HK-2 (cell line): ENCODE results near the gene UGT1A4.
A peak's percentile ranks its signal among the peaks of the same experiment; 100 is the strongest.

Source experiments
- DNase-seq: peaks from one replicate; pipeline ENCODE4 v3.0.0-alpha.2; 2018; ENCODE audit not compliant: unreplicated experiment

The UGT1A4 gene

DNA sequence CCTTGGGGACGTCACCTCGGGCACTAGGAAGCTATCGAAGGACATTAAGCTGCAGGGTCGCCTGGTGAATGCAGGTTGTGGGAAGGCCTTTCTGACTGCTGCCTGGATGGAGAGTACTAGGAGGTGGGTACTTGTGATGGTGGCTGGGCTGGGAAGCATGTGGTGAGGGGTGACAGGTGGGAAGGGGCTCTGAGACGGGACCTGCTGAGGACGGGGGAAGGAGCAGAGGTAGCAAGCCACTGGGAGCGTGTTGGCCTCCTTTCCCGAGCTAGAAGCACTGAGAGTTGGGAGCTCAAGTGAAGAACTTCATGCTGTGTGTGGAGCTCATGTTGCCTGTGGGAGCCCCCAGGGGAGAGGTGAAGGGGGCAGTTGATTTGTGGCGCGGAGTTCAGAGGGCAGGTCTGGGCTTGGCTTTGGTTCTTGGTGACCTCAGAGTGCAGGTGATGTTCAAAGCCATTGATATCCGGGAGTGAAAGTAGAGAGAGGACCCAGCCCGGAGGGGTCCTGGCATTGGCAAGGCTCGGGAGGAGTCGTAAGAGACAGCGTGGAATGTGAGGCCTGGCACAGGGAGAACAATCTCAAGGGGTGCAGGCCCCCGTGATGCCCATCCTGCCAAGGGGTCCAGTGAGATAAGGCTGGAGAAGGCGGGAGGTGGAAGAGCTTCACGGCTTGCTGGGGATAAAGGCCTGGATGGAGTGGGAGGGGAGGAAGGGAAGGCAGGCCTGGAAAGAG lies 72.8 kb downstream of the UGT1A4 start:
- no peak for DNase-seq

DNA sequence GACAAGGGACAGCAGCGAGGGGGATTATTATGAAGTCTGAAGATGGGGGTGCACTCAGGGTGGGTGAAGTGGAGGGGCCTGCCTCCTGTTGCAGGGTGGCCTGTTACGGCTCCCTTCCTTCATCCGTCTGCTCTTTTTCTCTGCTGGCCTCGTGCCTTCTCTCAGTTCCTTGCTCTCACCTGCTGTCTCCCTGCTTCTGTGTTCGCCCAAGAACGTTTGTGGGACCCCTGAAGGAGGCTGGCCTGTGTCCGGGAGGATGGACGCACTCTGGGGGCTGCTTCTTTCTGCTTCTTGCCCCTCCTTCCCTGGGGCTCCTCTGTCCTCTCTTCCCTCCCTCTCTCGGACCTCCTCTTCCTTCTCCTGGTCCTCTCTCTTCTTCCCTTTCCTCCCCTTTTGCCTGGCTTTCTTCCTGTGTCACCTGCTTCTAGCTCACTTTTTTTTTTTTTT lies 73.4 kb downstream of the UGT1A4 start:
- no peak for DNase-seq

DNA sequence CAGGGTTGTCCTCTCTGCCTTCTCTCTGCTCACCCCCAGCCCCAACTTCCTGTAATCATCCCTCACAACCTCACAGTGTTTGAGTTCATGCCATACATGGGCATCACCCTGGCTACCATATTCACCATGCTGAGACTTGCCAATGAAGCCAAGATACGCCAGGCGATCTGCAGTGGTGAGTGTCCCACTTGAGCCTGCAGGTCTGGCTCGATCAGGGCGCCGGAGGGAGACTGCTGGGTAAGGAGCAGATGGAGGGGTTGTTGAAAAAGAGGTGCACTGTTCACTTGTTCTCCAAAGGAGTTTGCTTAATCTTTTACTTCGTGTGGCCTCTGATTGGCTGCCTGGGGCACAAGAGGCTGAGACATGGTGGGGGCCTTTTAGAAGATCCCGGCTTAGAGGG lies 74.2 kb downstream of the UGT1A4 start:
- no peak for DNase-seq

DNA sequence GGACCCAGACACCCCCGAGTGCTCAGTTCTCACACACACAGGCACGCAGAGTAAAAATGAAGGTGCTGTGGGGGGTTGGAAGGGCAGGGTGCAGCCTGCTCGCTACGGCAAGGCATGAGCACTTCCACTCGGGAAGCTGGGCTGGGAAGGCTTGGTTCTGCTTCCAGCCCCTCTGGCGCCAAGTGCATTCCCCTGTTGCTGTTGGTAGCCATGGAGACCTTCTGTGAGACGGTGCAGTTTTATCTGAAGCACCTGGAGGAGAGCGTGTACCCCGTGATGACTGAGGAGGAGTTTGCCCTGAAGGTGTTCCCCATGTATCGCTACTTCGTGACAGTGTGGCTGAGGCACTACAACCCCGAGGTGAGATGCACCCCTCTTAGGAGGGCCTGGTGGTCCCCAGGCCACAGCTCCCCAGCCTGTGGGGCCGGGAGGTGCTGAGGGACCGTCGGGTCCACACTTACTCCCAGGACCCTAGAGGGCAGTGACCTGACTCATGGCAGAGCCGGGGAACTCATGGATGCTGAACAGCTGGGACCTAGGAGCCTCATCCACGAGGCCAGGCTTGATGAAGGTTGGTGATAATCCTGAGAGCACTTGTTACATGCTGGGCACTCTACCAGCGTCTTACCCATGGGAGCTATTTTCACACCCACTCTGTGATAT lies 75.1 kb downstream of the UGT1A4 start:
- DNase-seq: no peak

DNA sequence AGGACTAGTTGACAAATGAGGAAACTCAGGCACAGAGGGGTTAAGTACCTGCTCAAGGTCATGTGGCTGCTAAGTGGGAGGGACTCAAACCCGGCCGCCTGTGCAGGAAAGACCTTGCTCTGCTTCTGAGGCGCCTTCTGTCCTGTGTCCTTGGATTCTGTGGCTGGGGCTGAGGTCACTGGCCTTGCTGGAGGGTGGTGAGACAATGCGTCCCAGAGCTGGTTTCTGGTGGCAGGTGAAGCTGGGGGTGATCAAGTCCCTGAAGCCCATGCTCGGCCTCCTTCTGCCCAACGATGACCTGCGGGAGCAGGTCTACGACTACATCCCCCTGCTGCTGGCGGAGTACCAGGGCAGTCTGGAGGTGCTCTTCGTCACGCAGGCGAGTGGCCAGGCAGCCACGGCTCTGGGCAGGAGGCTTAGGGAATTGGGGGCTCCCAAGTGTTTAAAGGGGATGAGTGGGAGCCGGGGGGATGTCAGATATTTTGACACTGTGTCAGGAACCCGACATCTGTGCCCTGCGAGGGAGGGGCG lies 75.7 kb downstream of the UGT1A4 start:
- no peak for DNase-seq

DNA sequence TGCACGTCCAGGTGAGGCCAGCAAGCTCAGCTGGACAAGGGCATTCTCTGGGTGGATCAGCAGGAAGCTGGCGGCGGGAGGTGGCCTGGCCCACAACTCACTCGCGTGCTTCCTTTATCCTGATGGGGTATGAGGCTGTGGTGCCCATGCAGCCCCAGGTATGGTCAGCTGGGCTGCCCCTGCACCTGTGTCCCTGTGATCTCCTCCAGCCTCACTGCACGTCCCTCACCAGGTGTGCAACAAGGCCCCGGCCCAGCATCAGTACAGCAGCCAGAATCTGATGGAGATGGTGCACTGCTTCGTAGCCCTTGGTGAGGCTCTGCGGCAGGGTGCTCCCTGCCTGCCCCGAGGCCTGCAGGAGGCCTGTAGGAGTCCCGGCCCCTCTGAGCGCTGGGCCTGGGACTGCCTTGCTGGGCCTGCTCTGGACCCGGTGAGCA lies 77.2 kb downstream of the UGT1A4 start:
- no peak for DNase-seq

DNA sequence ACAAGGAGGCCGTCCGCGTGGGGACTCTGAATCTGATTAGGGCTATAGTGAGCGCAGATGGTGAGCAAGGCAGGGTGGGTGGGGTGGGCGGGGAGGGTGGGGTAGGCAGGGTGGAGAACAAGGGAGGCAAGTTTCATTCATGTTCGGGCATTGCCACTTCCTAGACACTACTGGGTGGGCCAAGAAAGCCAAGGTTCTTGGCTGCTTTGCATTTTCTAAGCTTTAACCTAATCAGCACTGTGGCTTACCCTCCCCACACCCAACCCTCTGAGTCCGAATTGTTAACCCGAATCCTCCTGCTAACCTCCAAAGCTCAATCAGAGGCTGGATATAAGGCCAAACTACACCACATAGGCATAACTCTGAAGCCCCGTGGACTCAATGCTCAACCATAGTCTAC lies 77.7 kb downstream of the UGT1A4 start:
- no peak for DNase-seq

DNA sequence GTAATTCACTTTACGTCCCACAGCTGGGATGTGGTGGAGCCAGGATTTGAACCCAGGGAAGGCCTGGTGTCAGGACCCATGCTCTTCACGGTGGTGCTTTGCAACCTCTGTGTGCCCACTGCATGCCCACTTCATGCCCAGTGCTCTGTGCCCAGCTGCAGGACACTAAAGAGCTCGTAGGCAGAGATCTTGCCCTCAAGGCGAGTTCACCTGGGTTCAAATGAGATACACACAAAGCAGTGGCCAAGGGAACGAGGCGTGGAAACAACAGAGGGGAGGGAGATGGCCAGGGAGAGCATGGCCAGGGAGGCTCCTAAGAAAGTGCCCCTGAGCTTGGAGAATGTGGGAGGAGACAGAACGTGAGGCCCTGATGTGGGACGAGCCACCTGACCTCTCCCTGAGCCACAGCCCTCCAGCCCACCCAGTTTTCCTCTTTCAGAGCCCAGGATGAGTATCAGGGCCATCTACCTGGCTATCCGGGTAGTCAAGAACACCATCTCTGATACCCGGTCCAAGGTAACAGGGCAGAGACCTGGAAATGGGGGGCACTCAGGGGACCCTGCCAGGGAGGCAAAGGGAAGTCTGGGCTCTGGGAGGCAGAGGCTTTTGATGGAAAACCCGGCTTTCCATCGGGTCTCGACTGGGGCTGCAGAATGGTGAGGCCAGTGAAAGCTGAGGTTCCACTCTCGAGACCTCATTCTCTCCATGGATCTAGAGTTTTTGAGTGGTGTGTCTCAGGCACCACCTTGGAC lies 80.0 kb downstream of the UGT1A4 start:
- DNase-seq: no peak

DNA sequence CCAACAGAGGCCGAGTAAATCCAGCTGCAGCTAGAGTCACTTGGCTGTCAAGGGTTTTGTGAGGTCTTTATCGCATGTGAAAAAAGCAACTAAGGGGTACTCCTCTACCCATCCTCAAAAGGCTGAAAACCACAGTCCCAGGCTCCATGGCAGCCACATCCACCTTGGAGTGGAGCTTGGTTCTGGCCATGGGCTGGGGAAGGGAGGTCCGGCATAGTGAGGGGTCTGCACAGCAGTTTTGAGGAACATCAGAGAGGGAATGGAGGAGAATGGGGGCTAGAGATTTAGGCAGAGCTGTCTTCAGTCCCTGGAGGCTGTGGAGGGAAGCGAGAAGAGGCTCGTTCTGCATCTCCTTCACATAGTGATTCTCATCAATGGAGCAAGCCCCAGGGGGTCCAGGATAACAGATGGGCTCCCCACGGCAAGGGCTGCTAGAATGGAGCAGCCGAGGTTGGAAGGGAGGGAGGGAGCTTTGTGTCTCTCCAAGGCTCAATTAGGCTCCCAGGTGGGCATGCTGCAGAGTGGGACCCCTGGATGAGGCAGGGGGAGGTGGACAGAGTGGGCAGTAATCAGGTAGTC lies 80.6 kb downstream of the UGT1A4 start:
- DNase-seq: no peak

DNA sequence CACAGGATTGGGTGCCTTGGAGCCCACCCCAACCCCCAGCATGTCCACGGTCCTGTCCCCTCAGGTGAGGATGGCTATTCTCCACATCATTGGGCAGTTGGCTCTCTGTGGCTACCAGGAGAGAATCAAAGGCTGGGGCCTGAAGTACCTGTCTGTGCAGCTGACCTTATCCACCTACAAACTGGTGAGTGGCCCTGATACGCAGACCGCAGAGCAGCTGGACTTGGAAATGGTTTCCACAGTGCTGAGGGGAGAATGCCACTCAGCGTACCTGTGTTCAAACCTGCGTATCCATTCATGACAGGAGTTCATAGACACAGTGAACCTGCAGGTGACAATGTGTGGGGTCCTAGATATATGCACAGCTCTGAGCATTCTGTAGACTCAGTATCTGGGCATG lies 81.2 kb downstream of the UGT1A4 start:
- no peak for DNase-seq

DNA sequence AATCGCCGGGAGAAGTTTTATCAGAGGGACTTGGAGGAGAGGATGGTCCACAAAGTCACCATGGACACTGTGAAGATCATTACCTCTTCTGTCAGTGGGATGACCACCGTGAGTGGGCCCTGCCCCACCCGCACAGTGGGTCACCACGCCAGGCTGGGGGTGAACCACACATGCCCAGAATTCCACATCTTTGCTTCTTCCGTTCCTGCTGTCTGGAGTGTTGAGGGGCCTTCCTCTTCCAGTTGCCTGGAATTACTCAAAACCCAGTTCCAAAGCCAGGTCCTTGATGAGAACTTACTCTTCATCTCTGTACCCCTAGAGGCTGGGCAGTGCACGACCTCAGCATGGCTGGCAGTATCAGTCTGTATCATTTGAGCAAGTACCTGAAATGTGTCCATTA lies 81.7 kb downstream of the UGT1A4 start:
- DNase-seq: no peak

DNA sequence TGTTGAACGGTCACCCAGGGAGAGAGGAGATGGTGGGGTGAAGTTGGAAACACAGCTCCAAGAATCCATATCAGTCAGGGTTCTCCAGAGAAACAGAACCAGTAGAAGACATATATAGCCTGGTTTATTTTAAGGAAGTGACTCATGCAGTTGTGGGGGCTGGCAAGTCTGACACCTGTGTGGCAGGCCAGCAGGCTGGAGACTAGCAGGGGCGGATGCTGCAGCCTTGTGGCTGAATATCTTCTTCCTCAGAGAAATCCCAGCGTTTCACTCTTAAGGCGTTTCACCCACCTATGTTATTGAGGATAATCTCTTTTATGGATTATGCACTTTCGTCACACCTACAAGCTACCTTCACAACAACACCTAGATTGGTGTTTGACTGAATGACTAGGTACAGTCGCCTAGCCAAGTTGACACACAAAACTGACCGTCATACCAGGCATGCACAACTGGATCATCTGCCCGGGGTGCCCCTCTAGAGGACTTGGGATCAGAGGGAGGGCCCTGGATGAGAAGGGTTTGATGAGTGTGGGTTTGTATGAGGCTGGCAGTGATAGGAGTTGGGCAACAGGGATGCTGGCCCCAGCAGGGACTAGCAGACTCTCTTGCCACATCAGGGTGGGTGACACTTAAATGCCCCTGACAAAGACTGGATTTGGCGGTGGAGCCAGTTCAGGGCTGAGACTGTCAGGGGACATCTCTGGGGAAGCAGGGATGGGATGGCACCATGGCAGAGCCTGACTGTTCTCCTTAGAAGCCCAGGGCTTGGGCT lies 83.0 kb downstream of the UGT1A4 start:
- peak; percentile 7 for DNase-seq

DNA sequence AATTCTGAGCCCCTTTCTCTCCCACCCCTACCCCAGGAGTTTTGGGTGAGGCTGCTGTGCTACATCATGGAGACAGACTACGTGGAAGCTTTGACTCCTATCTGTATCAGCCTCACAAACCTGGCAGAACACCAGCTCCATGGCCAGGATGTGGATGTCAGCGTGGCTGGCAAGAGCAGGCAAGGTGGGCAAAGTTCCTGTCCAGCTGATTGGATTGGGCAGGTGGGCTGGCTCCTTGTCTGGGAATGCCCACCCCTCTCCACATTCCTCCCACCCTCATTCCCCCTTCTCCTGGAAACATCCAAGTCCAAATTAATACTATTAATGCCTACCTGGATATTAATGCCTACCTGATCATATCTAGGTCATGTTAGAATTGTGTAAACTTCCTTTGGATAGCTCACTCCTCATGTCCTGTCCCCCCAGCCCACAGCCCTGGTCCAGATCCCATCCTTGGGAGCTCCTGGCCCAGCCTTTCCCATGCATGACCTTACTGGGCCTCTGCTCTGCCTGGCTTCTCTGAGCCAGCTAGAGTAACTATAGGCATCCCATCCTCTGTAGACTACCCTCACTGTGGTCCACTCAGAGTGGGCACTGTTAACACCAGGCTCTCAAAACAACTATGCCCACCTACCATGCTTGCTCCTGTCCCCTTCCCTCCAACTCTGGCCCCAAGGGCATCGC lies 83.7 kb downstream of the UGT1A4 start:
- DNase-seq: no peak

DNA sequence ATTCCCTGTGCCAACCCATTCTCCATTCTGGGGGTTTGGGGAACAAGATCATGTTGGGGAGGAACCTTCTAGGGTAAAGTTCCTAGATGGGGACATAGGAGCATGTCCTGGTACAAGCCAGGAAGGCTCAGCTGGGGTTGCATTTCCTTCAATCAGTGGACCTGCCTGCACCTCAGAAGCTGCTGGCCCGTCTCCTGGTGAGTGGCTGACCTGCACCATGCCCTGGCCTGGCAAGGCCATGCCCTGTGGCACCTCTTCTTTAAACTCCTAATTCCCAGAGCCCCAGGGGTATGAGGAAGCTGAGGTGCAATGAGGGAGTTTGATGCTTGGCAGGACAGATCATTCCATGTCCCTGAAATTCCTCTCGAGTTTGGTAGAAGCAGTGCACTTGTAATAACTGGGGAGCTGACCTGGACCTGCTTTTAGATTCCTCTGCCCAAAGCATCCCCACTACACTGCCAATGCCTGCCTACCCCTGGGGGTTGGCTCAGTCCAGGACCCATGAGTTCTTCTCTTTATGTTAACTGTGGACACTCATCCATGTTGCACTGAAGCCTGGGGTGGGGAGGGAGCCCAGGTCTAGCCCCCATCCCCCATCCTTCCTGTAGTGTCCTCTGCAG lies 84.9 kb downstream of the UGT1A4 start:
- DNase-seq: no peak

DNA sequence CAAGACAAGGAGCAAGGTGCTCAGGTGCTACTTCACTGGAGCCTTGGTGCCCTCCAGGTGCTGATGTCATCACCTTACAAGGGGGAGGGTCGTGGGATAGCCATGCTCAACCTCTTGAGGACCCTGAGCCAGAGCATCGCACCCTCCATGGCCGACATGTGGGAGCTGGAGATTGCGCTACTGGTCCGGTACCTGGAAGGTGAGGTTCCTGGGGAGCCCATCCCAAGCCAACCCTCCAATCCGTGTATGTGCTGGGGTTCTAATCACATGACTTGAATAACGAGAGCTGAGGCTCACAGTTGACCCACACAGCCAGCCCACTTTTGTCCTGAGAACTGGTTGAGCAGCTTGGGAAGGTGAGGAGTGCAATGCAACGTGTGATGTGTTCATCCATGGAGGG lies 85.5 kb downstream of the UGT1A4 start:
- no peak for DNase-seq

DNA sequence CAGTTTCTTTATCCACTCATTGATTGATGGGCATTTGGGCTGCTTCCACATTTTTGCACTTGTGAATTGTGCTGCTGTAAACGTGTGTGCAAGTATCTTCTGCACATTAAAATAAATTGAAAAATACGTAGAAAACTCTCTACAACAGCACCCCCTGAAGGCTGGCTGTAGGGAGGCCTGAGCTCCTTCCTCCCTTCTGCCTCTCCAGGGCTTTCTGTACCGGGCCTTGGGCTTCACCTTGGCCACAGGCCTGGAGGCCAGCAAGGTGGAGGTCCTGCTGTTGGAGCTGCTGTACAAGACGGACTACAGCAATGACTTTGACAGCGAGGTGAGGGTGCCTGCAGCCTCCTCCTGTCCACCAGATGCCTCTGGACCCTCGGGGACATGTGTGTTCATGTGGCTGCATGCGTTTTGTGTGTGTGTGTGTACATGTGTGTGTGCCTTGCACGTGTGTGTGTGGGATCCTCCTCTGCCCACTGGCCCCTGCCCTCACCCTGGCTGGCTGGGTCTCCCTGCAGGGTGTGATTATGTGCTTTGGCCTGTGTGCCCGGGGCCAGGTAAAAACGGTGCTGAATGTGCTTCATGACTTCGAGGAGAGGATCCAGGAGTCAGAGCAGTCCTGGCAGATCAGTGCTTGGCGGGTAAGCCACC lies 88.8 kb downstream of the UGT1A4 start:
- DNase-seq: no peak

DNA sequence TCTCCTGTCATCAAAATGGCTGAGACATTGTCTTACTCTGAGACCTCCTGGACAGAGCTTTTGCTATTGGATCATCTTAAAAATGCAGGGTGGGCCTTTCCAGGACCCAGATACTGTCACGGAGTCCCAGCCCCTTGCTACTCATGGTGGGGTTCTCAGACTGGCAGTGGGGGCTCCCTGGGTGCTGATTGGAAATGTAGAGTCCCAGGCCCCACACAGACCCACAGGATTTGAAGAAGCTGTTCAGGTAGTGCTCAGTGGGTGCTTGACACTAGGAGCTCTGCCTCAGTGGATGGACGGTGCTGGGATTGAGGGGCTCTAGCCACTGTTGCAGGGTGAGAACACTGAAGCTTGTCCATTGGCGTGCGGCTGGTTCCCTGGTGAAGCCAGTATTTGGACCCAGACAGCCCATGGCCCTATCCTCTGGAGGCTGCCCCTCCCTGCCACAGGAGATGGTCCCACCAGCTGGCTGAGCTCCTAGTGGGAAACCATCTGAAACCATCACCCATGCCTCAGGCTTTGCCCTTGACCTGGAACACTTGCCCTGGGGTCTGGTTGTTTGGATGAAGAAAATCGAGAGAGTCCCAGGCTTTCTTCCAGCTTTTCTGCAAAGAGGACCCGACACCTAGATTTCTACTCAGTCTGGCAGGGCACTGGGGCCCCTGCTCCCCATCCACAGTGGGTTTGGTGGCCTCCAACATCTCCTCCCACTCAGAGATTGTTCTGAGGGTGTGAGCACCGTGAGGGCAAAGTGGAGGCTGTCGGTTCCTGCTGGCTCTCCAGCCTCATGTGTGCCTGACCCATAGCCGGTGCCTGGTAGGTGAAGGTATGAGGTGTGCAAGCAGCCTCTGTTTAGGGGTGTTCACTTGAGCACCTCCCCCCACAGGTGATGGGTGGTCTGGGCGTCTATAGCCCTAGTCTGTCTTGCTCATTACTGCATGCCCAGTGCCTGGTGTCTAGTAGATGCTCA lies 89.7 kb downstream of the UGT1A4 start:
- DNase-seq: no peak

DNA sequence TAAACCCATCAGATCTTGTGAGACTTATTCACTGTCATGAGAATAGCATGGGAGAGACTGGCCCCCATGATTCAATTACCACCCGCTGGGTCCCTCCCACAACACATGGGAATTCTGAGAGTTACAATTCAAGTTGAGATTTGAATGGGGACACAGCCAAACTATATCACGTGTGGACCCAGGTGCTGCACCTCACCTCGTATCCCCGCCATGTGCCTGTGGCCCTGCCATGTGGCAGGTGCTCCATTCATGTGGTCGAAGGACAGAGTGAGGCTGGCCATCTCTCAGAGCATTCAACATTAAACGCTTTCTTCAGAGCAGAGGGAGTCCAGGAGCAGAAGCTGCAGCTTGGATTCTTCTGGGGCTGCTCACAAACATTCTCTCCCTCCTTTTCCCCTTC lies 91.8 kb downstream of the UGT1A4 start:
- DNase-seq: no peak

DNA sequence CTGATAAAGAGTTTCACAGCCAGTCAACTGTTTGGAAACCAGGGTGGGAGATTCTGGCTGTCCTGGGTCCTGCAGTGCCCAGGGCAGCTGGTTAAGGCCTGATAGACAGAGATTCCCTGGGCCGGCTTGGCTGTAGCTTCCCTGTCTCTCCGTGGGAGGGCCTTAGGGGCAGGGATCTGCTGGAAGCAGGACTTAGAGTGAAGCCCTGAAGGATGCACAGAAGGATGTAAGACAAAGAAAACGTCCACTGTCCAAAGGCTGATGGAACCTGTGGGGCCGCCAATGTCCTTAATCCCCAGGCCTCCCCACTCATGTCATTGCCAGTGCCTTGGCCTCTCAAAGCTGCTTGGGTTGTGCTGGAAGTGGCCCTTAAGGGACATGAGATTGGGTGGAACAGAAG lies 92.6 kb downstream of the UGT1A4 start:
- no peak for DNase-seq
